SK-N-MC (cell line): Measurements from ENCODE around the gene ABI3BP.

Source experiments
- EZH2 ChIP-seq: fragments of 200-600 bp; sonication (generic); IDR thresholded peaks from one replicate; pipeline ENCODE4 v1.6.1; 2017; ENCODE audit warnings: antibody characterized with exemption
- FOXP2 ChIP-seq: optimal IDR thresholded peaks from 2 replicates; pipeline ENCODE3; 2011; ENCODE audit warnings: mild to moderate bottlenecking, moderate library complexity; ENCODE audit not compliant: insufficient read depth; ENCODE audit errors: extremely low read length, control extremely low read depth
- POLR2AphosphoS5 ChIP-seq: IDR thresholded peaks from 2 replicates; pipeline ENCODE4 v1.6.1; 2012; ENCODE audit warnings: mild to moderate bottlenecking, low read depth, low read length, borderline replicate concordance

DNA sequence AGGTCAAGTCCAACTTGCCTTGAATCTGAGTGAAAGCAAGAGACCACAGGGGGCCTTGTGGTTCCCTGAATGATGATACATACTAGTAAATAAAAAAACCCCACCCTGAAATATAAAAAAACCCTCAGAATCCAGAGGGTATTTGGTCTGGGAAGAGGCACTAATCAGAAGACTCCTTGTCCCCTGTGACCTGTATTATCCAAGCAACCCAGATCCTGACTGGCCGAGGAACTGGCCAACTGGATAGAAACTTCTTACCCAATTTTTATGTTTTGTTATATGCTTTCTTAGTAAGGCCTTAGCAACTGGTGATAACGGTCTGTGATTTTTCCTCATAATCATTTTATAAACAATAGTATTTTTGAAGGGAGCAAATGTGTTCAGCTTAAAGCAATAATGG is 17.5 kb downstream of the ABI3BP start:
- TF ChIP-seq POLR2AphosphoS5 (no peak), EZH2 (no peak), FOXP2 (no peak)
